GM23338 (cell line): Measurements from ENCODE around the gene KCNT1. TPM values are rescaled to one million over a fixed set of nuclear protein-coding genes. Genes with fewer than 3 reads are reported as not detected.

ENCODE experiments used
- CREB1 ChIP-seq: fragments of 250-450 bp; sonication (Bioruptor Pico); IDR thresholded peaks from 2 replicates; pipeline ENCODE4 v1.5.0; 2020; ENCODE audit warnings: low read depth, mild to moderate bottlenecking, moderate library complexity
- EZH2 ChIP-seq: fragments of 200-600 bp; sonication (generic); IDR thresholded peaks from one replicate; pipeline ENCODE4 v1.8.0; 2017; ENCODE audit warnings: antibody characterized with exemption, mild to moderate bottlenecking, low read depth; ENCODE audit not compliant: unreplicated experiment
- JUNB ChIP-seq: IDR thresholded peaks from one replicate; pipeline ENCODE4 v1.6.1; 2016; ENCODE audit warnings: antibody characterized with exemption; ENCODE audit not compliant: unreplicated experiment
- NANOG ChIP-seq: IDR thresholded peaks from 2 replicates; pipeline ENCODE4 v1.6.1; 2016; ENCODE audit warnings: antibody characterized with exemption, borderline replicate concordance
- POLR2AphosphoS5 ChIP-seq: IDR thresholded peaks from 2 replicates; pipeline ENCODE4 v1.6.1; 2016; ENCODE audit warnings: antibody characterized with exemption, low read depth
- STAT1 ChIP-seq: IDR thresholded peaks from one replicate; pipeline ENCODE4 v1.6.1; 2016; ENCODE audit warnings: antibody characterized with exemption; ENCODE audit not compliant: unreplicated experiment
- ZNF114 ChIP-seq: fragments of 250-450 bp; sonication (Bioruptor Pico); IDR thresholded peaks from 2 replicates; pipeline ENCODE4 v1.5.0; 2020; ENCODE audit warnings: mild to moderate bottlenecking, moderate library complexity
- polyA plus RNA-seq: library from polyadenylated mRNA; unstranded; fragments of >200 nt; fragmentation: Nextera tagmentation; extraction: Ambion mirVana; gene quantifications from 2 replicates; pipeline ENCODE4 v1.2.1, GENCODE V29; 2016
- total RNA-seq: library from RNA; depleted of rRNA; stranded (reverse); fragments of >200 nt; shearing (Covaris generic); gene quantifications from 2 replicates; pipeline ENCODE4 v1.2.3, GENCODE V29; 2014
- TF ChIP-seq, protein P1 (sequence below): fragments of 250-450 bp; sonication (Bioruptor Pico); IDR thresholded peaks from 2 replicates; pipeline ENCODE4 v1.5.0; 2020; ENCODE audit warnings: mild to moderate bottlenecking, moderate library complexity
- TF ChIP-seq, protein P2 (sequence below), 2 experiments: fragments of 200-600 bp in 1 of 2; sonication (generic) in 1 of 2; conservative IDR thresholded peaks; 2 replicates each; pipeline versions ENCODE4 v1.5.1 to v1.6.1; 2016 to 2017; ENCODE audit warnings: antibody characterized with exemption in 2 of 2, low read depth in 2 of 2, mild to moderate bottlenecking in 2 of 2, moderate library complexity in 1 of 2
- TF ChIP-seq, protein P3 (sequence below): IDR thresholded peaks from 2 replicates; pipeline ENCODE4 v1.6.1; 2016; ENCODE audit warnings: antibody characterized with exemption

KCNT1 gene
- total and polyA plus RNA-seq, 2 experiments from 2014 or later: 0.05 to 0.28 TPM

DNA sequence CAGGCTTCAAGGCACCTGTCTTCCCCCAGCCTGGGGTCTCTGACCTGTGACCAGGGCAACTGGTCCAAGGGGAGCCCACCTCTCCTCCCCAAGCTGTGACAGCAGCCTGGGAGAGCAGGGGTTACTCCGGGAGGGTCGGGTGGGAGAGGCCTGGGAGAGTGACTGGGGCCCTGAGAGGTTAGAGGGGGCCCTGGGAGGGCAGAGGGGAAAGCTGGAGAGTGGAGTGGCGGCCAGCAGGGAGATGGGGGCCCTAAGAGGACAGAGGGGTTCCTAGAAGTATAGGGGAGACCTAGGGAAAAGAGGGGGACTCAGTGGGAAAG lies 38.6 kb upstream of the KCNT1 start (continued):
- TF ChIP-seq, protein P1, sequence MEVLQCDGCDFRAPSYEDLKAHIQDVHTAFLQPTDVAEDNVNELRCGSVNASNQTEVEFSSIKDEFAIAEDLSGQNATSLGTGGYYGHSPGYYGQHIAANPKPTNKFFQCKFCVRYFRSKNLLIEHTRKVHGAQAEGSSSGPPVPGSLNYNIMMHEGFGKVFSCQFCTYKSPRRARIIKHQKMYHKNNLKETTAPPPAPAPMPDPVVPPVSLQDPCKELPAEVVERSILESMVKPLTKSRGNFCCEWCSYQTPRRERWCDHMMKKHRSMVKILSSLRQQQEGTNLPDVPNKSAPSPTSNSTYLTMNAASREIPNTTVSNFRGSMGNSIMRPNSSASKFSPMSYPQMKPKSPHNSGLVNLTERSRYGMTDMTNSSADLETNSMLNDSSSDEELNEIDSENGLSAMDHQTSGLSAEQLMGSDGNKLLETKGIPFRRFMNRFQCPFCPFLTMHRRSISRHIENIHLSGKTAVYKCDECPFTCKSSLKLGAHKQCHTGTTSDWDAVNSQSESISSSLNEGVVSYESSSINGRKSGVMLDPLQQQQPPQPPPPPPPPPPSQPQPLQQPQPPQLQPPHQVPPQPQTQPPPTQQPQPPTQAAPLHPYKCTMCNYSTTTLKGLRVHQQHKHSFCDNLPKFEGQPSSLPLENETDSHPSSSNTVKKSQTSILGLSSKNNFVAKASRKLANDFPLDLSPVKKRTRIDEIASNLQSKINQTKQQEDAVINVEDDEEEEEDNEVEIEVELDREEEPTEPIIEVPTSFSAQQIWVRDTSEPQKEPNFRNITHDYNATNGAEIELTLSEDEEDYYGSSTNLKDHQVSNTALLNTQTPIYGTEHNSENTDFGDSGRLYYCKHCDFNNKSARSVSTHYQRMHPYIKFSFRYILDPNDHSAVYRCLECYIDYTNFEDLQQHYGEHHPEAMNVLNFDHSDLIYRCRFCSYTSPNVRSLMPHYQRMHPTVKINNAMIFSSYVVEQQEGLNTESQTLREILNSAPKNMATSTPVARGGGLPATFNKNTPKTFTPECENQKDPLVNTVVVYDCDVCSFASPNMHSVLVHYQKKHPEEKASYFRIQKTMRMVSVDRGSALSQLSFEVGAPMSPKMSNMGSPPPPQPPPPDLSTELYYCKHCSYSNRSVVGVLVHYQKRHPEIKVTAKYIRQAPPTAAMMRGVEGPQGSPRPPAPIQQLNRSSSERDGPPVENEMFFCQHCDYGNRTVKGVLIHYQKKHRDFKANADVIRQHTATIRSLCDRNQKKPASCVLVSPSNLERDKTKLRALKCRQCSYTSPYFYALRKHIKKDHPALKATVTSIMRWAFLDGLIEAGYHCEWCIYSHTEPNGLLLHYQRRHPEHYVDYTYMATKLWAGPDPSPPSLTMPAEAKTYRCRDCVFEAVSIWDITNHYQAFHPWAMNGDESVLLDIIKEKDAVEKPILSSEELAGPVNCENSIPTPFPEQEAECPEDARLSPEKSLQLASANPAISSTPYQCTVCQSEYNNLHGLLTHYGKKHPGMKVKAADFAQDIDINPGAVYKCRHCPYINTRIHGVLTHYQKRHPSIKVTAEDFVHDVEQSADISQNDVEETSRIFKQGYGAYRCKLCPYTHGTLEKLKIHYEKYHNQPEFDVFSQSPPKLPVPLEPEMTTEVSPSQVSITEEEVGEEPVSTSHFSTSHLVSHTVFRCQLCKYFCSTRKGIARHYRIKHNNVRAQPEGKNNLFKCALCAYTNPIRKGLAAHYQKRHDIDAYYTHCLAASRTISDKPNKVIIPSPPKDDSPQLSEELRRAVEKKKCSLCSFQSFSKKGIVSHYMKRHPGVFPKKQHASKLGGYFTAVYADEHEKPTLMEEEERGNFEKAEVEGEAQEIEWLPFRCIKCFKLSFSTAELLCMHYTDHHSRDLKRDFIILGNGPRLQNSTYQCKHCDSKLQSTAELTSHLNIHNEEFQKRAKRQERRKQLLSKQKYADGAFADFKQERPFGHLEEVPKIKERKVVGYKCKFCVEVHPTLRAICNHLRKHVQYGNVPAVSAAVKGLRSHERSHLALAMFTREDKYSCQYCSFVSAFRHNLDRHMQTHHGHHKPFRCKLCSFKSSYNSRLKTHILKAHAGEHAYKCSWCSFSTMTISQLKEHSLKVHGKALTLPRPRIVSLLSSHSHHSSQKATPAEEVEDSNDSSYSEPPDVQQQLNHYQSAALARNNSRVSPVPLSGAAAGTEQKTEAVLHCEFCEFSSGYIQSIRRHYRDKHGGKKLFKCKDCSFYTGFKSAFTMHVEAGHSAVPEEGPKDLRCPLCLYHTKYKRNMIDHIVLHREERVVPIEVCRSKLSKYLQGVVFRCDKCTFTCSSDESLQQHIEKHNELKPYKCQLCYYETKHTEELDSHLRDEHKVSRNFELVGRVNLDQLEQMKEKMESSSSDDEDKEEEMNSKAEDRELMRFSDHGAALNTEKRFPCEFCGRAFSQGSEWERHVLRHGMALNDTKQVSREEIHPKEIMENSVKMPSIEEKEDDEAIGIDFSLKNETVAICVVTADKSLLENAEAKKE (CRISPR knock-in tag): no peak
- TF ChIP-seq STAT1: no peak
- no peak for TF ChIP-seq CREB1 (CRISPR knock-in tag)
- TF ChIP-seq JUNB: no peak
- TF ChIP-seq EZH2: no peak
- TF ChIP-seq POLR2AphosphoS5: no peak
- TF ChIP-seq, protein P2, sequence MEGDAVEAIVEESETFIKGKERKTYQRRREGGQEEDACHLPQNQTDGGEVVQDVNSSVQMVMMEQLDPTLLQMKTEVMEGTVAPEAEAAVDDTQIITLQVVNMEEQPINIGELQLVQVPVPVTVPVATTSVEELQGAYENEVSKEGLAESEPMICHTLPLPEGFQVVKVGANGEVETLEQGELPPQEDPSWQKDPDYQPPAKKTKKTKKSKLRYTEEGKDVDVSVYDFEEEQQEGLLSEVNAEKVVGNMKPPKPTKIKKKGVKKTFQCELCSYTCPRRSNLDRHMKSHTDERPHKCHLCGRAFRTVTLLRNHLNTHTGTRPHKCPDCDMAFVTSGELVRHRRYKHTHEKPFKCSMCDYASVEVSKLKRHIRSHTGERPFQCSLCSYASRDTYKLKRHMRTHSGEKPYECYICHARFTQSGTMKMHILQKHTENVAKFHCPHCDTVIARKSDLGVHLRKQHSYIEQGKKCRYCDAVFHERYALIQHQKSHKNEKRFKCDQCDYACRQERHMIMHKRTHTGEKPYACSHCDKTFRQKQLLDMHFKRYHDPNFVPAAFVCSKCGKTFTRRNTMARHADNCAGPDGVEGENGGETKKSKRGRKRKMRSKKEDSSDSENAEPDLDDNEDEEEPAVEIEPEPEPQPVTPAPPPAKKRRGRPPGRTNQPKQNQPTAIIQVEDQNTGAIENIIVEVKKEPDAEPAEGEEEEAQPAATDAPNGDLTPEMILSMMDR (conservative IDR thresholded peaks at IDR 0.05; ENCODE audit: low read depth in 2 of 2): no peak
- no peak for TF ChIP-seq NANOG
- TF ChIP-seq ZNF114 (CRISPR knock-in tag): no peak
- TF ChIP-seq, protein P3, sequence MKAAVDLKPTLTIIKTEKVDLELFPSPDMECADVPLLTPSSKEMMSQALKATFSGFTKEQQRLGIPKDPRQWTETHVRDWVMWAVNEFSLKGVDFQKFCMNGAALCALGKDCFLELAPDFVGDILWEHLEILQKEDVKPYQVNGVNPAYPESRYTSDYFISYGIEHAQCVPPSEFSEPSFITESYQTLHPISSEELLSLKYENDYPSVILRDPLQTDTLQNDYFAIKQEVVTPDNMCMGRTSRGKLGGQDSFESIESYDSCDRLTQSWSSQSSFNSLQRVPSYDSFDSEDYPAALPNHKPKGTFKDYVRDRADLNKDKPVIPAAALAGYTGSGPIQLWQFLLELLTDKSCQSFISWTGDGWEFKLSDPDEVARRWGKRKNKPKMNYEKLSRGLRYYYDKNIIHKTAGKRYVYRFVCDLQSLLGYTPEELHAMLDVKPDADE: no peak
